ENCODE data around the gene RAB11FIP3. TPM values are rescaled to one million over a fixed set of nuclear protein-coding genes. Genes with fewer than 3 reads are reported as not detected.
"Not testable (repeated sequence)": the region's sequence is repeated elsewhere in the genome, so short reads cannot be mapped to it uniquely, and the experiment has no call there.

Gene RAB11FIP3
- total and polyA plus RNA-seq, 8 donors: 6.7 to 102 (median 18.1) TPM

DNA sequence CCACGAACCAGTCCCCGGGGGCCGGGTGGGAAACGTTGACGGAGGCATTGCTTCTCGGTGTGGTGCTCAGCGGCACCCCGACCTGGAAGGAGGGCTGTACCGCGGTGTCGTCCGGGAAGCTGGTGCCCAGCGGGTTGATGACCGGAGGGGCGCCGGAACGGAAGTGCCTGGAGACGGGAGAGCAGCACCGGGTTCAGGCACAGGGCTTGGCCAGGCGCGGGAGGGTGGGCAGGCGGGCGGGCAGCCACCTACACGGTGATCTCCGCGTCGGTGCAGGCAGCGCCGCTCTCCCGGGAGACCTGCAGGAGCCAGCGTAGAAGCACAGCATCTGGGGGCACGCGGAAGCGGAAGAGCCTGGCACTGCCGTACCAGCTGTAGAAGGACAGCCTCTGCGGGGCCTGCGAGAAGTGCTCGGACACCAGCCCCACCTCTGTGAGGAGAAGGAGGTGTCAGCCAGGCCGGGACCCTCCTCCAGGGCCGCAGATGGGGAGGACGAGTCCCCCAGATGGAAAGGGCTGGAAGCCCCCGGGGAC, 48.0 kb upstream of the RAB11FIP3 start:
- peaks cover 44 to 54% (median 53%) of the 10 kb centered on the region in 4 donors for H3K36me3 ChIP-seq
- intact Hi-C loops (cut with DNase I; ENCODE audit: low total_unique reads): no loop called here
- H3K4me3 ChIP-seq: no peak overlapping the region
- H3K27me3 ChIP-seq: no peaks in the 10 kb centered on the region
- no peak overlapping the region for H3K27ac ChIP-seq
- no peaks in the 10 kb centered on the region for H3K9me3 ChIP-seq
- H3K4me1 ChIP-seq: peaks cover 25 to 33% (median 31%) of the 10 kb centered on the region in 4 donors
- 87 to 93% (median 90%) methylated on average over 37 to 42 of the region's 42 CpGs for WGBS, 5 donors
- DNase-seq: no peak
- TF ChIP-seq EP300 (IDR thresholded peaks at IDR 0.05) (no peak), POLR2AphosphoS5 (IDR thresholded peaks at IDR 0.05) (no peak), POLR2A (IDR thresholded peaks at IDR 0.05) (no peak)
- TF ChIP-seq, protein P1, sequence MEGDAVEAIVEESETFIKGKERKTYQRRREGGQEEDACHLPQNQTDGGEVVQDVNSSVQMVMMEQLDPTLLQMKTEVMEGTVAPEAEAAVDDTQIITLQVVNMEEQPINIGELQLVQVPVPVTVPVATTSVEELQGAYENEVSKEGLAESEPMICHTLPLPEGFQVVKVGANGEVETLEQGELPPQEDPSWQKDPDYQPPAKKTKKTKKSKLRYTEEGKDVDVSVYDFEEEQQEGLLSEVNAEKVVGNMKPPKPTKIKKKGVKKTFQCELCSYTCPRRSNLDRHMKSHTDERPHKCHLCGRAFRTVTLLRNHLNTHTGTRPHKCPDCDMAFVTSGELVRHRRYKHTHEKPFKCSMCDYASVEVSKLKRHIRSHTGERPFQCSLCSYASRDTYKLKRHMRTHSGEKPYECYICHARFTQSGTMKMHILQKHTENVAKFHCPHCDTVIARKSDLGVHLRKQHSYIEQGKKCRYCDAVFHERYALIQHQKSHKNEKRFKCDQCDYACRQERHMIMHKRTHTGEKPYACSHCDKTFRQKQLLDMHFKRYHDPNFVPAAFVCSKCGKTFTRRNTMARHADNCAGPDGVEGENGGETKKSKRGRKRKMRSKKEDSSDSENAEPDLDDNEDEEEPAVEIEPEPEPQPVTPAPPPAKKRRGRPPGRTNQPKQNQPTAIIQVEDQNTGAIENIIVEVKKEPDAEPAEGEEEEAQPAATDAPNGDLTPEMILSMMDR (IDR thresholded peaks at IDR 0.05): no peak

DNA sequence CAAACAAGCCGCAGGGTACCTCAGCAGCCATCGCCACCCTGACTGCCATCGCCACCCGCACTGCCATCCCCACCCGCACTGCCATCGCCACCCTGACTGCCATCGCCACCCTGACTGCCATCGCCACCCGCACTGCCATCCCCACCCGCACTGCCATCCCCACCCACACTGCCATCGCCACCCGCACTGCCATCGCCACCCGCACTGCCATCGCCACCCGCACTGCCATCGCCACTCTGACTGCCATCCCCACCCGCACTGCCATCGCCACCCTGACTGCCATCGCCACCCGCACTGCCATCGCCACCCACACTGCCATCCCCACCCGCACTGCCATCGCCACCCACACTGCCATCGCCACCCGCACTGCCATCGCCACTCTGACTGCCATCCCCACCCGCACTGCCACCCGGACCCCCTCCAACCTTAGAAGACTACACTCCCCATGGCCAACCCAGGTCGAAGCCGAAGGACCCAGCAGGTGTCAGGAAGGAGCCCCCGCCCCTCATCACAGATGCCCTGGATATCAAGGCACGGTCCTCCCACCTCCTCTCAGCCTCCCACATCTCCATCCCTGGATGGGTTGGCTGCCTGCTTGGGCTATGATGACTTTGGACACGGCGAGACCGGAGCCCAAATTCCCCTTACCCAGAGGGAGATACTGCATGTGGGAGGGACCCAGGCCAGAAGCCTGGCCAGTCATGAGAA, 47.2 kb upstream of the RAB11FIP3 start:
- WGBS, 5 donors: 88 to 93% (median 92%) methylated on average over 26 to 36 of the region's 36 CpGs
- Histone ChIP-seq H3K27ac (peak overlapping the region in 3 of 5 donors; percentile 89 to 97 (median 90)), H3K36me3 (peaks cover 36 to 47% (median 45%) of the 10 kb centered on the region in 4 donors), H3K4me3 (peak overlapping the region in 1 of 4 donors; percentile 3), H3K4me1 (peaks cover 32 to 40% (median 38%) of the 10 kb centered on the region in 4 donors)
- H3K9me3 ChIP-seq; intact Hi-C loops (cut with DNase I; ENCODE audit: low total_unique reads); DNase-seq; H3K27me3 ChIP-seq: not testable (repeated sequence)

DNA sequence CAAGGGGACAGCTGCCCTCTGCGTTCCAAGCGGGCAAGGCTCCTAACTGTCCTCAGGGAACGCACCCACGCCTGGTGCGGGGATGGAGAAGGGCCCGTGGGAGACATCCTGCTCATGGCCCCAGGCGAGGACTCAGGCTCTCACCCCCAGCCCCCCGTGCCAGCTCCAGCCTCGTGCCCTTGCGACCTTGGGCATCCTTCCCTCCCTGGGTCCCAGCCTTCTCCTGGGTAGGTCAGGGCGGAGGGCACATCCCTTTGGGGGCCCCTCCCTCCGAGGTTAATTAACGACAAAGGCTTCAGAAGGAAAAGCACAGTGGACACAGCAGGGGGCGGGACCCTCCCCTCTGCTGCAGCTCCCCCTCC, 46.6 kb upstream of the RAB11FIP3 start:
- Histone ChIP-seq H3K4me1 (peaks cover 37 to 46% (median 43%) of the 10 kb centered on the region in 4 donors), H3K4me3 (peak overlapping the region in 1 of 4 donors; percentile 3), H3K9me3 (no peaks in the 10 kb centered on the region), H3K27me3 (no peaks in the 10 kb centered on the region), H3K36me3 (peaks cover 32 to 41% (median 40%) of the 10 kb centered on the region in 4 donors), H3K27ac (peak overlapping the region; percentile 81 to 97 (median 89))
- TF ChIP-seq POLR2AphosphoS5 (IDR thresholded peaks at IDR 0.05) (no peak), EP300 (IDR thresholded peaks at IDR 0.05) (no peak), POLR2A (IDR thresholded peaks at IDR 0.05) (no peak)
- TF ChIP-seq, protein P1 (IDR thresholded peaks at IDR 0.05): no peak
- intact Hi-C loops (cut with DNase I; ENCODE audit: low total_unique reads): no loop called here
- no peak for DNase-seq
- 56 to 71% (median 59%) methylated on average over 13 to 14 of the region's 14 CpGs for WGBS, 5 donors

DNA sequence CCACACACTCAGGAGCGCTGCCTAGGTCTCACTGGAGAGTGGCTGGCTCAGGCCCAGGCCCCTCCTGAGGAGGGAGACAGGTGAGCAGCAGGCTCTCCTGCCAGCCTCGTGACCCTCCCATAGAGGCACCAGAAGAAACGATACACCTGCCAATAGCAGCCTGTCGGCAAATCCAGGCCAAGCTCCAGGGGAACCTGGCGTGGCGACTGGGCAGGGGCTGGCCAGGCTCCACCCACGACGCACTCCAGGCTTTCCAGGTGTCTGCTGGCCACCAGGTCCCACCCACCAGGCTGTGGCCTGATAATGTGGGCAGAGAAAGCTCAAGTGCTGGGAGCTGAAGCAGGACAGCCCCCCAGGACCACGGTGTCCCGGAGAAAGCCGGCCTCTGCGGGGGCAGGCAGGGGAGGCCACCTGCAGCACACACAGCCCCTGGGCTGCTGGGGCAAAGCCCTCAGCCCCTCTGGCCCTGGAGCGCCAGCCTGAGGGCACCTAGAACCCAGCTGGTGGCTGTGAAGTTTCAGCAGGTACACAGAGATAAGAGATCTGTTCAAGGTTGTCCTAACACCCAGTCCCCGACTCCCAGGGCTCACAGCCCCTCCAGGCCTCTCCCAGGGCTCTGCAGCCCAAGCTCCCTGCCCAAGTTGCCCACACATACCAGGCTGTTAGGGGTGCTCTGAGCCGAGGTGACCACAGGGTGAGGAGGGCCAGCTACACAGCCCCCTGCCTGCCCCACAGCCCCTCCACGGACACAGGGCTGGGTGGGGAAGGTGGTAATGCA, 46.1 kb upstream of the RAB11FIP3 start:
- intact Hi-C loops (cut with DNase I; ENCODE audit: low total_unique reads): no loop called here
- DNase-seq: peak; percentile 93 to 95
- WGBS, 5 donors: 35 to 64% (median 47%) methylated on average over 11 to 16 of the region's 16 CpGs
- Histone ChIP-seq H3K4me3 (peak overlapping the region in 2 of 4 donors; percentile 89 to 99), H3K4me1 (peaks cover 42 to 51% (median 49%) of the 10 kb centered on the region in 4 donors), H3K27me3 (no peaks in the 10 kb centered on the region), H3K27ac (peak overlapping the region; percentile 81 to 97 (median 89)), H3K9me3 (no peaks in the 10 kb centered on the region), H3K36me3 (peaks cover 27 to 36% (median 34%) of the 10 kb centered on the region in 4 donors)
- peak in 2 of 3 donors; percentile 58 to 68 for TF ChIP-seq POLR2AphosphoS5 (IDR thresholded peaks at IDR 0.05)
- no peak for TF ChIP-seq EP300 (IDR thresholded peaks at IDR 0.05)

Data from stomach (tissue), 9 donors.